IPS-18a (cell line): ENCODE results near the gene GPR158.

Source experiments
- H3K27ac ChIP-seq: one replicate; pipeline ENCODE4 v1.5.1; 2013; ENCODE audit warnings: low read length
- H3K27me3 ChIP-seq: one replicate; pipeline ENCODE4 v1.6.1; 2013; ENCODE audit warnings: mild to moderate bottlenecking, low read length; ENCODE audit not compliant: control insufficient read depth, insufficient read depth
- H3K36me3 ChIP-seq: one replicate; pipeline ENCODE4 v1.6.1; 2013; ENCODE audit warnings: low read depth, low read length; ENCODE audit not compliant: control insufficient read depth
- H3K4me1 ChIP-seq: one replicate; pipeline ENCODE4 v1.6.1; 2013; ENCODE audit warnings: low read depth, low read length; ENCODE audit not compliant: control insufficient read depth
- H3K4me3 ChIP-seq: one replicate; pipeline ENCODE4 v1.5.1; 2013; ENCODE audit warnings: low read length
- H3K9ac ChIP-seq: one replicate; pipeline ENCODE4 v1.6.1; 2013; ENCODE audit warnings: mild to moderate bottlenecking, low read length, moderate library complexity
- H3K9me3 ChIP-seq: one replicate; pipeline ENCODE4 v1.6.1; 2013; ENCODE audit warnings: low read depth, low read length; ENCODE audit not compliant: control insufficient read depth

GPR158 gene

DNA sequence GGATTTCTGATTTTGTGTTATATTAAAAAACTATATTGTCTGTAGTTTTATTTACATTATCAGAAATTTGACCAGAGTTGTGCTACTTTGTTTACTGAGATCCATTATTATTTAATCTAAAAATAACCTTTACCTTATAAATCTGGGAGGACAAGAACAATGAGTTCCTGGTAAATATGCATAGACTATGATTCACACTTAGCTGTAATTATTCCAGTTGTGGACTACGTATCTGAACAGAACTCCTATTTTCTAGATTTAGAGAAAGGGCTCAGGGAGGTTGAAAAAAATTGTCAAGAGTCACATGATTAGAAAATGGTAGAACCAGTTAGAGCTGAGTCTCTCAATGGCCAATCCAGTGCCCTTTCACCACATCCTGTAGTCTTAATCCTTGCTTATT is 4.2 kb upstream of the GPR158 start:
- Histone ChIP-seq H3K27ac (no peak overlapping the region), H3K27me3 (peaks cover 24% of the 10 kb centered on the region), H3K4me1 (peaks cover 2% of the 10 kb centered on the region), H3K9me3 (no peaks in the 10 kb centered on the region), H3K9ac (no peak overlapping the region), H3K36me3 (no peaks in the 10 kb centered on the region), H3K4me3 (no peak overlapping the region)

DNA sequence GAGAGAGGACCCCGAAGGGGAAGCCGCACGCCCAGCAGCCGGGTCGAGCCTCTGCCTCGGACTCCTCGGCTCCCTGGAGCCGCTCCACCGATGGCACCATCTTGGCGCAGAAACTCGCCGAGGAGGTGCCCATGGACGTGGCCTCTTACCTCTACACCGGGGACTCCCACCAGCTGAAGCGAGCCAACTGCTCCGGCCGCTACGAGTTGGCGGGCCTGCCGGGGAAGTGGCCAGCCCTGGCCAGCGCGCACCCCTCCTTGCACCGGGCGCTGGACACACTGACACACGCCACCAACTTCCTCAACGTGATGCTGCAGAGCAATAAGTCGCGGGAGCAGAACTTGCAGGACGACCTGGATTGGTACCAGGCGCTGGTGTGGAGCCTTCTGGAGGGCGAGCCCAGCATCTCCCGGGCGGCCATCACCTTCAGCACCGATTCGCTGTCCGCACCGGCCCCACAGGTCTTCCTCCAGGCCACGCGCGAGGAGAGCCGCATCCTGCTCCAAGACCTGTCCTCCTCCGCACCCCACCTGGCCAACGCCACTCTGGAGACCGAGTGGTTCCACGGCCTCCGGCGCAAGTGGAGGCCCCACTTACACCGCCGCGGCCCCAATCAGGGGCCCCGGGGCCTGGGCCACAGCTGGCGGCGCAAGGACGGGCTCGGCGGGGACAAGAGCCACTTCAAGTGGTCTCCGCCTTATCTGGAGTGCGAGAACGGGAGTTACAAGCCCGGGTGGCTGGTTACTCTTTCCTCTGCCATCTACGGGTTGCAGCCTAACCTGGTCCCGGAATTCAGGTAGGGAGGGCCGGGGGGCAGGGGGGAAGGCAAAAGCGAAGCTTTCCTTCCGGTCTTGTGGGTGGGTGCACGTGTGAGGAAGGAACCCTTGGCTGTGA is 973 bp downstream of the GPR158 start:
- peak overlapping the region; percentile 87 for H3K4me3 ChIP-seq
- H3K27me3 ChIP-seq, result peaks cover 53% of the 10 kb centered on the region
- H3K9ac ChIP-seq, result no peak overlapping the region
- no peaks in the 10 kb centered on the region for H3K9me3 ChIP-seq
- no peak overlapping the region for H3K27ac ChIP-seq
- no peaks in the 10 kb centered on the region for H3K36me3 ChIP-seq
- H3K4me1 ChIP-seq, result peaks cover 5% of the 10 kb centered on the region

DNA sequence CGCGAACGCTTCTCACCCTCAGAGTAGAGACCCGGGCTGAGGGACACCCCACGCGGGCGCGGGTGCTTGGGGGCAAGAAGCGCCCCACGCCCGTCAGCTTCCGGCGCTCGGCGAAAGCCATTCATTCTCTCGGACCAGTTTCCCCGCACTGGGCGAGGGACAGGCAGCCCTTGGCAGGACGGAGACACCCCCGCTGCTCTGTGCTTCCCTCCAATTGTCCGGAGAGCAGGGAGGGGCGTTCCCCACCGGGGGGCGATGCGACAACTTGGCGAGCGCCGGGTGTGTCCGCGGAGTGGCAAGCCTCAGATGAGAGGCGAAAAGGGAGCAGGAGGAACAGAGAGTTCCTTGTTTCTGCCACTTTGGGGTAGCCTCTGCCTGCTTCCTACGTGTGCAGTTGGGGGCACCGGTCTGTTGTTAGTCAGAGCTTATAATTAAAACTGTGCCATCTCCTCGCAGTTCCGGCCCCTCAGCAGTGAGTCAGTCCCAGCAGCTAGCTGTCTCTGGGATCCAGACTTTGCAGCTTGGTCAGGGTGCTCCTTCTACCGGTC is 1.7 kb downstream of the GPR158 start:
- Histone ChIP-seq H3K27ac (no peak overlapping the region), H3K36me3 (no peaks in the 10 kb centered on the region), H3K9me3 (no peaks in the 10 kb centered on the region), H3K27me3 (peaks cover 53% of the 10 kb centered on the region), H3K4me1 (peaks cover 5% of the 10 kb centered on the region), H3K4me3 (peak overlapping the region; percentile 87), H3K9ac (no peak overlapping the region)

DNA sequence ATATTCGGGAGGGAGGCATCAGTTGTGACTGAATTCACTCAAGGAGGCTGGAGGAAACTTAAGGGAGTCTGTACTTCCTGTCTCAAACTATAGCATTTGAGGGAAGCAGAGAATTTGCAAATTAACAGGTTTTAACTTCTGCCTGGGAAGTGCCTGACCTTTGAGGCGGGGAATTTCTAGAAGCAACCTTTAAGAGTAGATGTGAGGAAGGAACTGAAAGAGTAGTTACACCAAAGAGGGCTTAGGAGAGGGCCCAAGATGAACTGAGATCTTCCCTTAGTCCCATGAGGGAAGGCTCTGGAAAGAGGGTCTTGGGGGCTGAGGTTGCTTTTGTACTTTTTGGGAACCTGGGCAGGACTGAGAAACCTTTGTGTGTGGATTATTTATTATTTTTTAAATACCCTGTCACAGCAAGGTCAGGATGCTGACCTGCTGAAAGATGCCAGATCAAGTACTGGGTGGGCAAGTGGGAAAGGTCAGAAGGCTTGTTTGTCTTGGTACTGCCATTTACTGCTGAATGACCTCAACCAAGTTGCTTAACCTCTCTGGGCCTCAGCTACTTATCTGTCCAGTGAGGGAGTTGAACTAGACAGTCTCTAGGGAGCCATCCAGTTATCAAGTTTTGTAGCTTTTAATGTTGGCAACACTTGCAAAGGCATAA is 2.4 kb downstream of the GPR158 start:
- H3K27ac ChIP-seq, result no peak overlapping the region
- peak overlapping the region; percentile 87 for H3K4me3 ChIP-seq
- no peaks in the 10 kb centered on the region for H3K9me3 ChIP-seq
- H3K9ac ChIP-seq, result no peak overlapping the region
- peaks cover 5% of the 10 kb centered on the region for H3K4me1 ChIP-seq
- H3K36me3 ChIP-seq, result no peaks in the 10 kb centered on the region
- peaks cover 53% of the 10 kb centered on the region for H3K27me3 ChIP-seq

DNA sequence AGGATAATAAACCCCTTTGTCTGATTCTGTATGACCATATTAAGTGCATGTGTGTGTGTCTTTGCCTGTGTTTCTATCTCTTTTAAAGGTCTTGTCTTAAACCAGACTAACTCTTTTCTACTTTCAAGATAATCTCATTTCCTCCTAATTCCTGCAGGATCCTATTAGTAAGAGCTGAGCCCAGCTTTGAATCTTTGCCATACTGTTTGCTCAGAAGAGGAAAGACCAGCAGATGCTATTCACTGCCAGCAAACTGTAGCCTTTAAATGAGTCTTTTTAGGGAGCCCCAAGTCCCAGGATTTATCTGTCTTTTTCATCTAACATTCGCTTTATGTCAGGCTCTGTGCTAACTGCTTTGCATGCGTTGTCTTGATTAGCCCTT is 2.9 kb downstream of the GPR158 start:
- no peaks in the 10 kb centered on the region for H3K36me3 ChIP-seq

DNA sequence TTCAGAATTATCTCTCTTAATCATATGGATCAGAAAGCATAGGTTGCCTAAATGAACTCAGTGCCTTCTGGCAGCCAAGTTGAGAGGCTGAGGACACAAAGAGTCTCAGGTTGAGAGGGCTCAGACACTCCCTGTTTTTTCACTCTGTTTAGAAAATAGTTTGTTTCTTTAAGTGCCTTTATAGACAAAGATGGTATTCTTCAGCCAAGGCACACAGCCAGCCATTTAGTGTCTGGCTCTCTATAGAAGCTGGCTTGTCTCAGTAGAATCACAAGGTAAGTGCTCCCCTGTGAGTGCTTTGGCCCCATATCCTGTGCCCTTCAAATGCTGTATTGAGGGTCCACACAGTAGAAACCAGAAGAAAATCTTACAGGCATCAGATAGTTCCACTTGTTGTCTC is 3.6 kb downstream of the GPR158 start:
- H3K4me1 ChIP-seq, result peaks cover 5% of the 10 kb centered on the region
- H3K27me3 ChIP-seq, result peaks cover 46% of the 10 kb centered on the region
- no peaks in the 10 kb centered on the region for H3K9me3 ChIP-seq
- H3K27ac ChIP-seq, result no peak overlapping the region
- no peaks in the 10 kb centered on the region for H3K36me3 ChIP-seq
- H3K9ac ChIP-seq, result no peak overlapping the region
- no peak overlapping the region for H3K4me3 ChIP-seq

More for the DNA sequence above, 2.9 kb downstream of the GPR158 start:
- Histone ChIP-seq H3K9me3 (no peaks in the 10 kb centered on the region), H3K4me3 (no peak overlapping the region), H3K9ac (no peak overlapping the region), H3K27ac (no peak overlapping the region), H3K4me1 (peaks cover 5% of the 10 kb centered on the region), H3K27me3 (peaks cover 51% of the 10 kb centered on the region)

DNA sequence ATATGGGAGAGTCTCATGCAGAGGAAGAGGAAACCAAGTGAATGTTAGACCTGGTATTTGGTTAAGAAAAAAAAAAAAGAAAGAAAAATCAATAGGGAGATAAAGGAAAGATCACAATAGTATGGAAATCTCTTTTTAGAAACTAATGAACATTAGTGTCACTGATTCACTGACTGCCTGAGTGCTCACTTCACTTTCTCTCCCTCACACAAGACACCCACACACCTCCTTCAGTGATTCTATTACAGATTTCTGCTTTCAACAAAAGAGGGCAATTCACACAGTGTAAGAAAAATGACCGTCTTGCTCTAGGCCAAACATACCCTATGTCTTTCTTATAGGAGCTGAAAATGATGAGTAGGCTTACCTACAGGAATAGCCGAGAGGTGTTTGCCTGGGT is 6.0 kb downstream of the GPR158 start:
- peaks cover 28% of the 10 kb centered on the region for H3K27me3 ChIP-seq
- H3K36me3 ChIP-seq, result no peaks in the 10 kb centered on the region
- no peaks in the 10 kb centered on the region for H3K9me3 ChIP-seq
- H3K4me3 ChIP-seq, result no peak overlapping the region
- peaks cover 5% of the 10 kb centered on the region for H3K4me1 ChIP-seq
- no peak overlapping the region for H3K9ac ChIP-seq
- no peak overlapping the region for H3K27ac ChIP-seq

DNA sequence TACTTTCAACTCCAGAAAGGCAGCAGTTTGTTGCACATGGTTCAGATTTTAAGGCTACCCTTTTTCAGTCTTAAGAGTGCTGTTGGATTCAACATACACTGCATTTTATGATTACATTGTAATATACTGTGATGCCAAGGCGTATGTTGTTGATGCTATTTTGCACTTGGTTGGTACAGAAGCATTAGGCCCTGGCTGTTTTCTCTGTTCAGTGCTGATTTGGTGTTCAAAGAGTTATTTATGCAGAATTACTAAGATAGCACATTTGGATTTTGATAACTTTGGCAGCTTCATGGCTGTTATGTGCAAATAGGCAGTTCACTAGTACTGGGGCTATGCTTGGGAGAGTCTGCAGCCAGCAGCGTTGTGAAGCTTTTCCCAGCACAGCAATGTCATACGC is 7.8 kb downstream of the GPR158 start:
- Histone ChIP-seq H3K4me3 (no peak overlapping the region), H3K9me3 (no peaks in the 10 kb centered on the region), H3K4me1 (no peaks in the 10 kb centered on the region), H3K27ac (no peak overlapping the region), H3K27me3 (peaks cover 9% of the 10 kb centered on the region), H3K9ac (no peak overlapping the region), H3K36me3 (no peaks in the 10 kb centered on the region)

DNA sequence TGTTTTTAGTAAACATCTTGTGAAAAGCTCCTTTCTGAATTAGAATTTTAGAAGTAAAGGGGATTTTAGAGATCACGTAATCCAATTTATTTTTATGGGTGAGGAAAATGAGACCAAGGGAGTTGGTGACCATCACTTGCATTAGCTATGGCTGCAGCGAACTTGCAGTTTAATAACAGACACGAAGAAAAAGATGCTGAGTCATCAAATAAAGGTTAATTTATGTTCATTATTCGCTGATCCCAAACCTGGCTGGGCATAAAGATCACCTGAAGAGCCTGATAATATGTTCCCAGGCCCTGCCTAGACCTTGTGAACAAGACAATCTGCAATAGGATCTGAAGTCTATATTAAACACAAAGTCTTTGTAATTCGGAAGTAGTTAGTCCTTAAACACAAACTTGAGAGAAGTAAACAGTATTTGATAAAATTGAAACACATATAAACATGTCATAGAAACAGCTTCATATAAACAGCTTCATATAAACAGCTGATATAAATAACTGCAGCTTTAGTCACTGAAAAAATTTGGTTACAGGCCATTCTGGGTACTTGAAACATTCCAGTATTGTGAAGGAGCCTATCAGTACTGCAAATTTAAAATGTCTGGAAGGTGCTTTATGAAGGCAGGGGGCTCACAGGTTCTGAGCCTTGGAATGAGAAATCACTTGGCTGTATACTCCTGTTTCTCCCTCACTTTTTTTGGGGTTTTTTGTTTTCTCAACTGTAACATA is 16.5 kb downstream of the GPR158 start:
- Histone ChIP-seq H3K4me3 (no peak overlapping the region), H3K27ac (no peak overlapping the region), H3K36me3 (no peaks in the 10 kb centered on the region), H3K9me3 (no peaks in the 10 kb centered on the region), H3K9ac (no peak overlapping the region), H3K4me1 (no peaks in the 10 kb centered on the region), H3K27me3 (no peaks in the 10 kb centered on the region)

DNA sequence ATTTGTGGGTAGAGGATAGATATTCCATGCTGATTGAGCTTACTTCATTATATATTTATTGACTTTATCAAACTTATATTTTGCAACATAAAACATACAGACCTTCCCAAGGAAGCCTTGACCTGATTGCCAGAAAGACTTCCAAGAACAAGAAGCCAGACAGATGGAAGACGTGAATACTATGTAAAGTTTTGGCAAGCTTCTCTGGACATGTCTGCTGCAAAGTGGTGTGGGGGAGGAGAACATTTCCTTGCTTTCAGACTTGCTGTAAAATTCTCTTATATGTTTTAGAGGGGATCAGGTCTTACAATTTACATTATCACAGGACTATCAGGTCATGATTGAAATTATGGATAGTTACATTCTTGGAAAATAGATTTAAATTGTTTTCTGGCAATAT is 23.4 kb downstream of the GPR158 start:
- H3K4me1 ChIP-seq, result no peaks in the 10 kb centered on the region
- no peaks in the 10 kb centered on the region for H3K36me3 ChIP-seq
- H3K9me3 ChIP-seq, result no peaks in the 10 kb centered on the region
- H3K27ac ChIP-seq, result no peak overlapping the region
- H3K4me3 ChIP-seq, result no peak overlapping the region
- H3K9ac ChIP-seq, result no peak overlapping the region
- no peaks in the 10 kb centered on the region for H3K27me3 ChIP-seq

DNA sequence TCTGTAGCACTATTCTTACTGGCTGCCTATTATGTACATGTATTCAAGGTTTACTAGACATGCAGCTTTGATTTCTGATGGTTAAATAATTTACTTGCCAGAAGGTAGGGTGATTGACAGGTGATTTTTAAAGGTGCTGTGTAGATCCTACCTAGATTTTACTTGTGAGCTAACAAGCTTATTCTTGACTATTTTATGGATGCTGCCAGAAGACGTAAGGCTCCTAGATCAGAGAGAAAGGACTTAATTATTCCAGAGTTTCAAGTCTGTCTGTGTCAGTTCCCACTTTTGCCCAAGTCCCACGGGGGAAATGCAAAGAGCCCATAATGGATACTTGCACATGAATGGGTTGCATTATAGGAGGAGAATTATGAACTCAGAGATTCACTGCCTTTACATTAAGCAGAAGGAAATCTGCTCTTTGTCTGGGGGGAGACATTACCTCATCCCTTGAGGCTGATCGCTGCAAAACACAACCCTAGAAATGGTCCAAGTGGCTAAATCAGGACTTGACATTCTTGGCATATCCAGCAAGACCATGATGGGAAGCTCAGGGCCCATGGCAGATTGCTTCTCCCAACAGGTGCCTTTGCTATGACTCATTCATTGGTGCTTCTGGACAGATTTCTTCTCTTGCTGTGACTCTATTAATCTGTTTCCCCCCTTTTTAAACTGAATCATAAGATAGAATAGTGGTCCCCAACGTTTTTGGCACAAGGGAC is 32.1 kb downstream of the GPR158 start:
- Histone ChIP-seq H3K27ac (no peak overlapping the region), H3K9me3 (no peaks in the 10 kb centered on the region), H3K9ac (no peak overlapping the region), H3K36me3 (no peaks in the 10 kb centered on the region), H3K4me1 (no peaks in the 10 kb centered on the region), H3K27me3 (no peaks in the 10 kb centered on the region), H3K4me3 (no peak overlapping the region)
